Measurements from ENCODE around the gene ALK. TPM values are rescaled to one million over a fixed set of nuclear protein-coding genes. Genes with fewer than 3 reads are reported as not detected.
"Not testable (repeated sequence)": the region's sequence is repeated elsewhere in the genome, so short reads cannot be mapped to it uniquely, and the experiment has no call there.

The ALK gene
- total RNA-seq, 1 donor from 2014 or later = not detected

DNA sequence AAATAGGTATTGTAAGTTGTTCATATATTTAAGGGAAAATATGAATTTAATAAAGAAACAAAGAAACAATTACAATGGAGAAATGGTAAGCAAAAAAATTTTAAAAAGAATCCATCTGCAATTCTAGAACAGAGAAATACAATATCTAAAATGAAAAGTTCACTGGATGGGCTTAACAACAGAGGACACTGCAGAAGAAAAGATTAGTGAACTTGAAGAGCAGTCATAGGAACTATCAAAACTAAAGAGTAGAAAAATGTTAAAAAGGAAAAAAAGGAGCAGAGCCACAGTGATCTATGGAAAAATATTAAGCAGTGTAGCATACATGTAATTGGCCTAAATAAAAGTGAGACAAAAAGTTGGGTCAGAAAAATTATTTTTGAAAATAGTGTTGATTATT lies 83.5 kb downstream of the ALK start:
- DNase-seq = no peak

- DNase-seq = no peak
Measured at GRCh38 chr2:29834624-29835023, 86.8 kb downstream of the ALK start.

DNA sequence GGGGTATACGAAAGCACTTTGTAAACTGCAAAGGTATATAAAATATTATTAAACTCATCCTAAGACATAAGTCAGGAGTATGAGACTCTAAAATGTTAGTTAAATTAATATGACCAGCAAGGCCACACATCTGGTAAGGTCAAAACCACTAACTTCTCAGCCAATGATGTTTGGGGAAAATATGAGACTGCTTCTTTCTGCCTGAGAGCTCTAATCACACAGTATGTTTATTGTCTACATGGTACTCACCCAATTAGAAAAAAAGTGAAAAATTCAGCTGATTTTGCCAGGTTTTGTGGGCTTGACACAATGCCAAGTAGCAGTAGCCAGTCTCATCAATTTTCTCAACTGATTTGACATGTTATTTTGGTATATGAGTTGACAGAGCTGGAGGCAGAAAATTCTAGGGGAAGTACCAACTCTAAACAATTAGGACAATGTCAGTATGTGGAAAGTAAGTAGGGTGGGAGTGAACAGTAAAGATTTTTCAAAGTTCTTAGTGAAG lies 87.3 kb downstream of the ALK start:
- no peak for DNase-seq

DNA sequence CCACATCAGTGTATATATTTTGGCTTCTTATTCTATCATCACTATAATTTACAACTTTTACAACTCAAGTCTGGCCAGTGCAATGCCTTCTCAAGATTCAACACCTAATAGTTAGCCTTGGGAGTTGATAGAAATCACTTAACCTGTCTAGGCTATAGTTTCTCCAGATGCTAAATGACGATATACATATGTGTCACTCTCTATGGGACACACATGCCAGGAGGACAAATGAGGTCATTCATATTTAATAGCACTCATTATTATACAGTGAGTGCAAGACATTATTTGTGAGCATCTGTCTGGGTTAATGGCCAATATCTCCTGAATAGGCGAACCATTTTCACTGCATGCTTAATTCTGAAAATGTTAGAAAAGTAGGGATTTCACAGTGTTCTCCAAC lies 89.8 kb downstream of the ALK start:
- no peak for DNase-seq

DNA sequence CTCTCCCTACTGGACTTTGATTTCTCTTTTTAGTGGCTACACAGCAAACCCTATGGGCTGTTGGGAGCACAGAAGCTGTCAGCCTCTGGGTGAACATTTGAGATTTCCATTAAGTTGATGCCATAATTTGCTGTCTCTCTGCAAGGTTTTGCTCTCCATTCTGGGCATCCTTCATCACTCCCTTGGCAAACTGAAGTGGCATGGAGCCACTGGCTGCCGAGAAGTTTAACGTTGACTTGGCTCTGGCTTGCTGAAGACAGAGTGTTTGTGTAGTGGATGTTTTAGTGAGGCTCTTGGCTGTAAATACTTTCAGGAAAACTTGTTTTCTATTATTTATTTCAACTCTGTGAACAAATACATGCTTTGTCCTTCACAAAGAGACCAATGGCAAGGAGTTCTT lies 91.5 kb downstream of the ALK start:
- DNase-seq = no peak

DNA sequence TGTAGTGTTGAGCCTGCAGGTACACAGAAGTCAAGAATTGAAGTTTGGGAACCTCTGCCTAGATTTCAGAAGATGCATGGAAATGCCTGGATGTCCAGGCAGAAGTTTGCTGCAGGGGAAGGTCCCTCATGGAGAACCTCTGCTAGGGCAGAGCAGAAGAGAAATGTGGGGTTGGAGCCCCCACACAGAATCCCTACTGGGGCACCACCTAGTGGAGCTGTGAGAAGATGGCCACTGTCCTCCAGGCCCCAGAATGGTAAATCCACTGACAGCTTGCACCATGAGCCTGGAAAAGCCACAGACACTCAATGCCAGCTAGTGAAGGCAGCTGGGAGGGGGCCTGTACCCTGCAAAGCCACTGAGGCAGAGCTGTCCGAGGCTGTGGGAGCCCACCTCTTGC lies 97.2 kb downstream of the ALK start:
- not testable (repeated sequence) for DNase-seq

- DNase-seq = no peak
Measured at GRCh38 chr2:29821591-29821990, 99.8 kb downstream of the ALK start.

- DNase-seq = no peak
Measured at GRCh38 chr2:29819570-29819969, 101.8 kb downstream of the ALK start.

DNA sequence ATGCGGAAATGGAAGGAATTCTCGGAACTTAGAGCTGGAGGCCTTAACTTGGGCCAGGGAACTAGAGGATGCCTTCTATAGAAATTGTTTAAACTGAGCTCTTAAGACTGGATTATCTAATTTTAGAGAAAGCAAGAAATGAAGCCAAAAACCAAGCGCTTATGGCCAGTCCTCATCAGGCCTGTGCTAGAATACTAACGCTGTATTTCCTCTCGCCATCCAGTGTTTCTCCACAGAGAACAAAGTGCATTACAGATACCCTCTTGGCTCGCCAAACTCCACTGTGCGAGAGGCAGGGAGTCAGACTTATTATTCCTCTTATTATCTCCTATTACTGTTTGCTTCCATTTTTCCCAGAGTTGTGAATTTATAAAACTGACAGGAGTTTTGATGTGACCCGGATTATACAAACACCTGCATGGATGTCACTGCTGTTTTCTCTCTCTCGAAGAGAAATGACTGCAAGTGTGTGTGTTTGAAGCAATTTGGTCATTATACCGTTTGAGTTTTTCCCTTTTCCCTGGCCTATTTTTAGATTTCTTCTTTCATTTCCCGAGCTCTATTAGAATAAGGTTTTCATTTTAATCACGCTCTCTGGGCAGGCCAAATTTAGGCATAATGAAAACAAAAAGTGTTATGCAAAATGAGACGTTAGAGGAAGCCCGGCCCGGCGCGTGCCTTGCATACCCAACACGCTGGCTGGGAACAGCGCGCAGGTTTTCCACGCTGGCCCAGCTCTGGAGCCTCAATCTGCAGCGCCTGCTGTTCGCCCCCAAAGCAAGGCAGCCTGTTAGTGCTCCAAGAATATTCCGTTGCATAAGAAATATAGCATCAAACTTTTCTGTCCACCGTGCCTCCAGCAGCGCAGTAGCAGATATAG lies 103.3 kb downstream of the ALK start:
- DNase-seq = no peak

- no peak for DNase-seq
Measured at GRCh38 chr2:29817299-29817698, 104.1 kb downstream of the ALK start.

DNA sequence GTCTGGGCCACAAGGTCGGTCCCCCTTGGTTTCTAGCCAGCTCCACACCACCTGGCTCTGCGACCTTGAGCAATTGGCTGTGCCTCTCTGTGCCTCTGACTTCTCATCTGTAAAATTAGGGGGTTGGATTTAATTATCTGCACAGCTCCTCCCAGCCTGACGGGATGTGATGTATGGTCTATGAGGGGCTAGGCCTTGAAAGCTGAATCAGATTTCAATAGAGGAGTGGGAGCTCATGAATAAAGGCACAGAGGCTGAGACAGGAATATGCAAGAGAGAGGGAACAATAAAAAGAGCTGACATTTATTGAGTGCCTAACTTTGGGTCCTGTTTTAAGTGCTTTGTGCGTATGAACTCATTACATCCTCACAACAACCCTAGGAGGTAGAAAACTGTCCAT lies 104.7 kb downstream of the ALK start:
- no peak for DNase-seq

GRCh38 chr2:29811378-29811777 lies 110.0 kb downstream of the ALK start:
- DNase-seq = no peak

DNA sequence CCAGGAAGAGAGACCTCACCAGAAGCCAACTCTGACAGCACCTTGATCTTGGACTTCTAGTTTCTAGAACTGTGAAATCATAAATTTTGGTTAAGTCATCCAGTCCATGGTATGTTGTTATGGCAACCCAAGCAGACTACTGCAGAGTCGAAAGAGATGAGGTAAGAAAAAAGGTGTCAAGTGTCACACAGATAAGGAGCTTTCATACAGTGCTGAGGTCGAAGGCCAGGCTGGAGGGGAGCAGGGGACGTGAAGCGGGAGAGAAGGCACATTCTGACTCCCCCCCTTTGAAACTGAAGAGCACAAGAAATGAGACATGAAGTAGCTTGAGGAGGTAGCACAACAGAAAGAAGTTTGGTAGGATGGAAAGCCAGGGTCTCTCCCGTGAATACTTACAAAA lies 110.4 kb downstream of the ALK start:
- no peak for DNase-seq

DNA sequence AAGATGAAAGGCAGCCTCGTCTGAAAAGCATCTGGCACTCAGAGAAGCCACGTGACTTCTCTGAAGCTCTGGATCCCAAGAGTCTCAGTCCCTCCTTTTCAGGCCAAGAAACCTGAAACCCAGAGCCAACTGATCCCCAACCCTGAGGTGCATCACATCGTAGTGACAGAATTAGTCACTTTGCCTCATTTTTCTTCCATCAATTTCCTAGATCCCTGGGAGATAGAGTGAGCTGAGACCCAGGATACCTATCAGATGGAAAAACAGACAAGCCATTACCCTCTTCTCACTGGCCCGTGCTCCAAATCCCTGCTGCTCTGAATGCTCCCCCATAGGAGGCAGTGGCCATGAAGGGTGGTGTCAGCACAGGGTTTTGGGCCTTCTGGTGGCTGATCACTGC lies 113.1 kb downstream of the ALK start:
- DNase-seq = no peak

DNA sequence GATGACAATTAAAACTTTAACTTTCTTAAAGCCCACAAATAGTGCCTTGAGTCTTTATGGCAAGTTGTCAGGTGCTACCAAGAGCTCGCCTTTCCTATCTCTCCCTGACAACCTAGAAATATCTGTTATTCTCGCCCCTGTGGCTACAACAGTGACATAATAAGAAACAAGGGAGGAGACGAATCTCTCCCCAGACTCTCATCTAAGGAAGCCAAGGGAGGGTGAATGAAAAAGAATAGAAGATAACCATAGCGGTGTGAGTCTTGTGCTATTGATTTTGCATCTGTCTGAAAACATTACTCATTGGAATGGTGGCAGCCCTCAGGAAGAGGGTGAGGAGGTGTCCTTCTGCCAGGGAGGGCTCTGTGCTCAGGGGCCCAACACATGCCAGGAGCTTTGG lies 114.3 kb downstream of the ALK start:
- no peak for DNase-seq

GRCh38 chr2:29806461-29806860 lies 114.9 kb downstream of the ALK start:
- no peak for DNase-seq

- no peak for DNase-seq
Measured at GRCh38 chr2:29804671-29805070, 116.7 kb downstream of the ALK start.

DNA sequence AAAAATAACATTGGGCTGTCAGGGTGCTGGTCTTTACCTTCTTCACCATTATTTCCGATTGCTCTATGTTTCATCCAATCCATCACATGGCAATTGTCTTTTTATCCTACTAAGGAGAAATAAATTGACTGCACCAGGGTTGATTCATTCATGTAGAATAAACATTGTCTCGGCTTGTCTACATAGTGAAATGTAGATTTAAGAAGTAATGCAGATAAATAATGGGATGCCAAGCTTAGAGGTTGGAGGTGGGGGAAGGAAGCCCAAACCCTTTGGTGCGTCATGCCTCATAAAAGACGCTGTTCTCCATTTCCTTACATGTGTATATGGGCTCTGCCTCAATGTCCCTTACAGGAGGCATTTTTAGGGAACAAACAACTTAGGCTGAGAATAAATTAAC lies 117.8 kb downstream of the ALK start:
- DNase-seq = no peak

DNA sequence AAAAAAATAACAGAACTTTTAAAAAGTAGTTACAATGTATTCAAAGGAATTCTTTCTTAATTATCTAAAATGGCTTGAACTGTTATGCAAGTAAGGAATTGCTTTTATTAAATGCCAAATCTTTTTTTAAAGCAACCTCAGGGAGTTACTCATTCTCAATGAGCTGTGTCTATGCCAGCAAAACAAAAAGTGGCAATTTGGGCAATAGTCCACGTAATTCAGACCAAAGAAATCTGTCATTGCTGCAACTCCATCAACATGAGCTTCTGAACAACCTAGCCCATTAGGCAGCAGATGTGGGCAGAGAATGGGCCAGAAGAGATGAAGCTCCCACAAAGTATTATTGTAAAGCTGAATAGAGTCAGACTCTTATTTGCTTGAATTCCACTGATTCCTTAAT lies 118.4 kb downstream of the ALK start:
- no peak for DNase-seq

DNA sequence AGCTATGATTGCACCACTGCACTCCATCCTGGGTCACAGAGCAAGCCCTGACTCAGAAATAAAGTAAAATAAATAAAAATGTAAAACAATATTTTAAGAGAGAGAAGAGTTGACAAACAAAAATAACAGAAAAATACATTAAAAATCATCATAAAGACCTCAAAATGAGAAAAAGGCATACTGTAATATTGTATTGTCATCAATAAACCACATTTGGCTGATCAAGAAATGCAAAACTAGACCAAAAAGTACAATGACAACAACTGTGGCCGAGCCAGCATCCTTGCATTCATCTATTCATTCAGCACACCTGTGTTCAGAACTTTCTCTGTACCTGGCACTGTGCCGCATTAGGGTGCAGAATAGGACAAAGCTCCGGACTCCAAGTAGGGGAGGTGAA lies 121.8 kb downstream of the ALK start:
- DNase-seq = no peak

- DNase-seq = no peak
Measured at GRCh38 chr2:29797916-29798315, 123.5 kb downstream of the ALK start.

DNA sequence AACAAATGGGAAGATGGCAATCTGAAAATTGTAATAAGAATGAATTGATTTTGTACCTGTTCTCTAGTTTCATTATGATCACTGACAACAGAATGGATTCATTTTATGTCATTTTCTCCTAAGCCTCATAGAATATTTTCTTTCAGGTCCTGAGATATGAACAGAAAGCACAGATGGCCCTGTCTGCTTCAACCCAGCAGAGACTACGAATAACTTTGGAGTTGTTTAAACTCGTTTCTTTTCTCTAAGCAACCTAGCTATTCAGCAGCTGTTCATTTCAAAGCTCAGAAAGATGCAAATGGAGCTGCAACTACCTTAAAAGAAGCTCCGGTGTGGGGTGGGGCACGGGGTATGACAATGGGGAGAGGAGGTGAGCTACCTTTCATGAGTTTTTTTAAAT lies 124.9 kb downstream of the ALK start:
- DNase-seq = no peak

DNA sequence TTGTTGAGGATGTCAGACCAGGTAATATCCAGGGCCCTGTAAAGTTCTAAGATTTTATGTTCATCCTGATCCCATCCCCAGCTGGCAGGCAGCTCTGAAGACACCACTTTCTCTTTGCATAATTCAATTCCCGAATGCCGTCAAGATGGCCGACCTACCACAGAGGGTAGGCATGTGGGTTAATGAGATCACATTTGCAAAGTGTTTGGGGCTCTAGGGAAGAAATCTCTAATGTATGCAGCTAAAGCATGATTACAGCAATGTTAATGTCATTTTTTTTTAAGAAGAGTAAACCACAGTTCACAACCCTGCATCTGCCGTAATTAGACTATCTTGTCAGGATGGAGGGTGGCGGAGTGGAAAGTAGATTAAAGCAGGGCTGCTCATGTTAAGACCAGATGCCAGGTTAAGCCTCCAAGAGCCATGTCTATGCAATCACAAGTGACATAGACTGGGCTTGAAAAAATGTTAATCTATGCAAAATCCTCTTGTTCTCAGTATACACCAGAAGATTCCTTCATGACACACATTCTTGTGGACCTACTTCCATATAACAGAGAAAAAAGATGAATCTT lies 131.4 kb downstream of the ALK start:
- DNase-seq = no peak

Data from dermis blood vessel endothelial cell (primary cell).